ENCODE measurements around the gene CNN3. TPM values are rescaled to one million over a fixed set of nuclear protein-coding genes. Genes with fewer than 3 reads are reported as not detected.
A peak's percentile ranks its signal among the peaks of the same experiment; 100 is the strongest.

CNN3 gene
- polyA plus RNA-seq: 1 to 10 TPM in 2 of 3 donors, under 1 TPM in 1; 0.83 to 8.0 (median 2.0) TPM

DNA sequence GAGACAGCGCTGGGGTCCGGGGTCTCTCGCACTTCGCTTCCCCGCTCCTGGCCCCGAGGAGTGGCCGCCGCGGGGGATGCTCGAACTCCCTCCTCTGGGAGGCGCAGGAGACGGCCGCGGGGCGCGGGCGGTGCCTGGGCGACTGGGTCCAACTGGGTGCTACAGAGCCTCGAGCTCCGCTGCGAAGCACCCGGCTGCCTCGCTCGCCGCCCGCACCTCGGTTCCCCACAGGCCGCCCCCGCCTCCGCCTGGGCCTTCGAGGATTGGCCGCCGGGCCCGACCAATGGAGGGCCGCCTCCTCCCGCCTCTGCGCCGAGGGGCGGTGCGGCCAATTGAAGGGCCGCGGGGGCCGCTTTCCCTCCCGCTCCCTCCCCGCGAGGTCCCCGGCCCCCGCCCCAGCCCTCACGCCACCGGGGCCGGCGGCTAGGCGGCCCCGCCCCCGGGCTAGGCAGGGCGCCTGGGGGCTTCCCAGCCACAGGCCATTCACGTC, at the start of gene CNN3:
Gene CNN3 (minus strand): TSS at position 196 of the 490 bp plus-strand sequence. CDS start 216 bp downstream, outside the sequence.
- Mint-ChIP-seq H3K36me3 (peaks cover 0 to 3% (median 0%) of the 10 kb centered on the region in 3 donors), H3K27me3 (ENCODE audit: low read depth in 3 of 3) (peaks cover 16 to 27% (median 17%) of the 10 kb centered on the region in 3 donors), H3K9me3 (no peaks in the 10 kb centered on the region), H3K27ac (peak within 1 kb of the TSS in 3 of 6 donors; percentile 24 to 83 (median 58)), H3K4me3 (peak within 1 kb of the TSS; percentile 83 to 90 (median 83)), H3K4me1 (peaks cover 22 to 25% of the 10 kb centered on the region in 2 donors)
- peak; percentile 63 to 75 (median 69) for DNase-seq

DNA sequence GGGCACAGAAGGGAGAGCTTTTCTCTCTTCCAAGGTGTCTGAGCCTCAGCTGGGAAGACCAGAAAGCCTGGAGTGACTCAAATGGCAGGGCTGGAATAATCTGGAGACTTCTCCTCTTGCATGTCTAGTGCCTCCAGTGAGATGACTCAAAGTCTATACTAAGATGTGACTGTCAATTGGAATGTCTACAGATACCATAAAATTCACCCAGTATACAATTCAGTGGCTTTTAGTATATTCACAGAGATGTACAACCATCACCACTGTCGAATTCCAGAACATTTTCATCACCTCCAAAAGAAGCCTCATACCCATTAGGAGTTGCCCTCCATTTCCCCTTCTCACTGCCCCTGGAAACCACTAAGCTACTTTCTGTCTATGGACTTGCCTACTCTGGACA, 47.9 kb upstream of the CNN3 start:
- Mint-ChIP-seq H3K4me1 (no peaks in the 10 kb centered on the region), H3K27me3 (ENCODE audit: low read depth in 3 of 3) (peaks cover 0 to 3% (median 2%) of the 10 kb centered on the region in 3 donors), H3K9me3 (no peaks in the 10 kb centered on the region), H3K36me3 (no peaks in the 10 kb centered on the region), H3K4me3 (no peak overlapping the region), H3K27ac (no peak overlapping the region)
- no peak for DNase-seq

DNA sequence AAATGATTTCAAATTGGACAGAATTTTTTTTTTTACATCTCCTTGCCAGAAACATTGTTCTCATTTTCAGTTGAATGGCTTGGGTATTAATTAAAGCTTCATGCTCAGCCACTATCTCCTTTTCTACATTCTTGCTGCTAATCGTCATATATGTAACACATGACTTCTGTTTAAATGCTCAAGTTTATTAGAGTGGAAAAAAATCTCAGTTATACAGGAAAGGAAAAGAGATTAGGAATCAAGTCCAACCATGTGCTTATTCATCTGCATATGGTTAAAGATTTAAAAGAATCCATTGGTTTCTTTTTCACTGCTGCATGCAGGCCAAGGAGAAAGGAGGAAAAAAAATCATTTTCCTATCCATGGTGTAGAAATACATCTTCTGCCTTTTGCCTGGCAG, 47.3 kb upstream of the CNN3 start:
- H3K36me3 Mint-ChIP-seq: no peaks in the 10 kb centered on the region
- H3K27me3 Mint-ChIP-seq (ENCODE audit: low read depth in 3 of 3): peaks cover 0 to 3% (median 2%) of the 10 kb centered on the region in 3 donors
- H3K4me1 Mint-ChIP-seq: no peaks in the 10 kb centered on the region
- no peak overlapping the region for H3K27ac Mint-ChIP-seq
- no peaks in the 10 kb centered on the region for H3K9me3 Mint-ChIP-seq
- DNase-seq: no peak
- H3K4me3 Mint-ChIP-seq: no peak overlapping the region

DNA sequence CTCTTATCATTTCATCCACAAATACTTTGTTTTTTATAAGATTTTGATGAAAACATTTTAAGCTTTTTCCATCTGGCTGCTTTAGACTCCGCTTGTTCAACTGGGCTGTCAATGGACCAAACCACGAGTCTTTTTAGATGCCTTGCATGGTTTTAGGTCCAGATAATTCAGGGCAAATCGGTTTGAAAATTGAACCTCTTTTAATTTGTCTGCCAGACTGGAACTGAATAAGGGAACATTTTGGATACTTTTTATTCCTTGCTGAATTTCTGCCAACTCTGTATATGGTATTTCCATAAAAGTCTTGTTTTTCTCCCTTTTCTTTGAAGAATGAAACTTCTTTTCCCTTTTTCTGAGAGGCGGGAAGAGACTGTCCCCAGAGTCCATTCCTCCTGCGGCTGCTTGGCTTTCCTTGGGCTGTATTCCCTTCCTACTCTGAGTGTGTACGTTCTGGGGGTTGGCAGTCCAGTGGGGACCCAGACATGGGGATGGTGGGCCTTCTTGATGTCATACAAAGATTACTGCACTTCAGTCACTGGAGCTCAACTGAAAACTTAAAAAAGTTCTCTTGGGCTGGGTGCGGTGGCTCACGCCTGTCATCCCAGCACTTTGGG, 46.5 kb upstream of the CNN3 start:
- no peaks in the 10 kb centered on the region for H3K4me1 Mint-ChIP-seq
- no peak for DNase-seq
- no peak overlapping the region for H3K4me3 Mint-ChIP-seq
- no peak overlapping the region for H3K27ac Mint-ChIP-seq
- H3K9me3 Mint-ChIP-seq: no peaks in the 10 kb centered on the region
- H3K36me3 Mint-ChIP-seq: no peaks in the 10 kb centered on the region
- H3K27me3 Mint-ChIP-seq (ENCODE audit: low read depth in 3 of 3): peaks cover 0 to 3% (median 2%) of the 10 kb centered on the region in 3 donors

DNA sequence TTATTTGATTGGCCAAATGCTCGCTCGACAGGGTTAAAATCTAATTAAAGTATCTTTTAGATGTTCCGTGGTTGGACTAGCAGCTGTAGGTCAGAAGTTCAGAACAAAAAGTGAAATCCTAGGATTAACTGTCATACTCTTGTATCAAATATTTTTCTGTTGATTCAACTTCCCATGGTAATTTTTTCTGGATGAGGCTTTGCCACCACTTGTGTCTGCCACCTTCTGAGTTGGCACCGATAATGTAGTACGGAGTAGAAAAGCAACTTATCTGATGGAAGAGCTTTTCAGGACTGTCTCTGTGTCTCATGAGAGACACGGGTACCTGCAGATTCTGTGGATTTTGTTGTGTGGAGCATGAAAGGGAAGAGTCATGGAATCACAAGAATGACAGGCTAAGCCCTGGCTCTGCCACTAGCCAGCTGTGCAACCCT, 44.6 kb upstream of the CNN3 start:
- Mint-ChIP-seq H3K4me3 (no peak overlapping the region), H3K36me3 (no peaks in the 10 kb centered on the region), H3K27ac (no peak overlapping the region), H3K27me3 (ENCODE audit: low read depth in 3 of 3) (peaks cover 2 to 3% (median 2%) of the 10 kb centered on the region in 3 donors), H3K9me3 (no peaks in the 10 kb centered on the region), H3K4me1 (no peaks in the 10 kb centered on the region)
- no peak for DNase-seq

DNA sequence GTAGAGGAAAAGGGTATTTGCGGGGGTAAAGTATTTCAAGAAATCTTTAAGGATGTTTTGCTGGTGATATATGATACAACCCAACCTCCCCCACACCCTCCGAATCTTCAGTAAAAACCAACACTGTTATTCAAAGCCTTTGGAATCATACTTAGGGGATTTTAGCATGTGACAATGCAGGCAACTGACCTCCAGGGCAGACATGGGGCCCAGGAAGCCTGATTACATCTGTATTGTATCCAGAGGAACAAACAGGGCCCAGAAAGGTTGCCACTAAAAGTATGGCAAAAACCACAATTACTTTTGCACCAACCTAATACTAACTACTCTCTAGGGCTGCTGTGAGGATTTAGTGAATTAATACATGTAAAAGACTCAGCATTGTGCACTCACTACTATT, 43.9 kb upstream of the CNN3 start:
- Mint-ChIP-seq H3K4me1 (no peaks in the 10 kb centered on the region), H3K27me3 (ENCODE audit: low read depth in 3 of 3) (peaks cover 2 to 3% (median 2%) of the 10 kb centered on the region in 3 donors), H3K27ac (no peak overlapping the region), H3K36me3 (no peaks in the 10 kb centered on the region), H3K4me3 (no peak overlapping the region), H3K9me3 (no peaks in the 10 kb centered on the region)
- no peak for DNase-seq

DNA sequence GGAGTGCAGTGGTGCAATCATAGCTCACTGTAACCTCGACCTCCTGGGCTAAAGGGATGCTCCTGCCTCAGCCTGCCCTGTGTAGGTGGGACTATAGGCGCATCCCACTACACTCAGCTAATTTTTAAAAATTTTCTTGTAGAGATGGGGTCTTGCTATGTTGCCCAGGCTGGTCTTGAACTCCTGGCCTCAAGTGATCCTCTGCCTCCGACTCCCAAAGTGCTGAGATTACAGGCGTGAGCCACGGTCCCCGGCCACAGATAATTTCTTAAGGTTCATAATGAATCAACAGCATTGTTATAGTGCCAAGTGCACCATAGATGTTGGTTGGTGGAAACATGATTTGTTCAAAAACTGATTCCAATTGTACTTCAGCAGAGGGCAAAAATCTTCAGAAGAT, 42.2 kb upstream of the CNN3 start:
- no peak for DNase-seq
- no peaks in the 10 kb centered on the region for H3K9me3 Mint-ChIP-seq
- no peaks in the 10 kb centered on the region for H3K4me1 Mint-ChIP-seq
- peaks cover 2 to 3% (median 3%) of the 10 kb centered on the region in 3 donors for H3K27me3 Mint-ChIP-seq (ENCODE audit: low read depth in 3 of 3)
- no peak overlapping the region for H3K4me3 Mint-ChIP-seq
- H3K27ac Mint-ChIP-seq: no peak overlapping the region
- no peaks in the 10 kb centered on the region for H3K36me3 Mint-ChIP-seq

DNA sequence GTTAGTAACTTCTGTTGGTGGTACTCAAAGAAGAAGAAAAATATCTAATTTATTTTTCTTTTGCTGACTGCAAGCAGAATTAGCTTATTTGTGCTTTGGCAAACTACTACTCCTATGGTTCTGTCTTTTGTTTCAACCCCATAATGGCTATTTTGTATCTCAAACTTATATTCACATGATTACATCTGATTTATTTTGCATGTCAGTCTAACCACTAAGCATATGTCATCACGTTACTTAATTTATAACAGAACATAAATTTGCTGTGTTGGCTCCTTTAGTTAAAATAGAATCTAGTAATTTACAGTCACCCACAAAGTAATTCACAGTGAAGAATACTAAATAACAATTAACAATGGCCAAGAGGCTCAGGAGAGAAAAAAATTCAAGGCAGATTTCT, 39.1 kb upstream of the CNN3 start:
- Mint-ChIP-seq H3K27me3 (ENCODE audit: low read depth in 3 of 3) (peaks cover 0 to 2% (median 2%) of the 10 kb centered on the region in 3 donors), H3K4me3 (no peak overlapping the region), H3K36me3 (no peaks in the 10 kb centered on the region), H3K27ac (no peak overlapping the region), H3K9me3 (no peaks in the 10 kb centered on the region), H3K4me1 (peaks cover 12 to 19% of the 10 kb centered on the region in 2 donors)
- DNase-seq: no peak

DNA sequence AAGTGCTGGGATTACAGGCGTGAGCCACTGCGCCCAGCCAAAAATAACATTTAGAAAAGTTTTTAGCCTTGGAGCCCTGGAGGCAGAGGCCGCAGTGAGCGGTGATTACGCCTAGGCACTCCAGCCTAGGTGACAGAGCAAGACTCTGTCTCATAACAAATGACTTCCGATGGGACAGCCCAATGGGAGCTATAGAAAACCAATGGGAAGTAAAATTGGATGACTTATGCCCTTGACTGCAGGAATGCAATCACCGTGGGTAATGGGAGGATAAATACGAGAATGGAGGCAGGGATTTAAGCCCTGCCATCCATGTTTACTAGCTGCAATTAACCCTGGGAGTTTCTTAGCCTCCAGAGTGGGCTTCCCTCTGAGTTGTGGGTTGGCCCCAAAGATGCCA, 37.0 kb upstream of the CNN3 start:
- no peak for DNase-seq
- peaks cover 12 to 19% of the 10 kb centered on the region in 2 donors for H3K4me1 Mint-ChIP-seq
- peak overlapping the region in 2 of 5 donors; percentile 33 to 41 for H3K4me3 Mint-ChIP-seq
- peak overlapping the region in 1 of 6 donors; percentile 40 for H3K27ac Mint-ChIP-seq
- H3K36me3 Mint-ChIP-seq: no peaks in the 10 kb centered on the region
- H3K27me3 Mint-ChIP-seq (ENCODE audit: low read depth in 3 of 3): peaks cover 0 to 4% (median 2%) of the 10 kb centered on the region in 3 donors
- no peaks in the 10 kb centered on the region for H3K9me3 Mint-ChIP-seq

DNA sequence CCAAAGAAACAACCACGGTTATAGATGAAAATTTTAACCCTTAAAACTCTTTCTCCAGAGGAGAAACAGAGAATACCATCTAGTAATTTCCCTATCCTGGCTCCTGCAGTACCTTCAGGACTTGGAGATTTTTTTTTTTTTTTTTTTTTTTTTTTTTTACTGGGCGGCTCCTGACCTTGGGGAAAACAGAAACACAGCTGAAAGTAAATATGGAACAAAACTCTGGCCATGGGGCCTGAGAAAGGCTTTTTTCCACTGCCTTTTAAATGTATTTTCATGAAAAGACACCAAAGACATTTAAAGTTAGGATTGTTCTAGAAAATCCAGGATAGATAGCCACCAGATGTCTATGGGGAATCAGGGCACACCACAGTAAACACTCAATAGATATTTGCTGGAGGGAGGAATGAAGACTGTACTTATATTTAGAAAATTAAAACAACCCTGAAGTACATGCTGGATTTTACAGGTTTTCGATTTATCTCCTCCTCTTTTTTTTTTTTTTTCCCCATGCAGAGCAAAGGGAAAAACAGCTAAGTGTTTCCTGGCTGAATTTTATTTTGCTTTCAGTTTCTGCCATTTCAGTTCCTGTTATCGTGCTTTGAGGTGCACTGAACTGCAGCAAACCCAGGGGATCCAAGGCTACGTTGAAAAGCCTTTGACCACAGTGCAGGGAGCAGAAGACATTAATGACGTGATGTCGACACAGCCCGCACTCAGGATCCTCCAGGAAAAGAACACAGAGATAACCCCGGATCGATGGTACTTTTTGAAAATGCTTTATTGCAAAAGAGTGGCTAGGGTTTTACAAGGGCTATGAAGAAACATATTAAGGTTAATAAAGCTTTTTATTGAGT, 35.7 kb upstream of the CNN3 start:
- Mint-ChIP-seq H3K27ac (peak overlapping the region; percentile 72 to 99 (median 96)), H3K36me3 (no peaks in the 10 kb centered on the region), H3K4me3 (peak overlapping the region; percentile 90 to 99 (median 96)), H3K9me3 (no peaks in the 10 kb centered on the region), H3K4me1 (peaks cover 12 to 19% of the 10 kb centered on the region in 2 donors), H3K27me3 (ENCODE audit: low read depth in 3 of 3) (peaks cover 0 to 4% (median 2%) of the 10 kb centered on the region in 3 donors)
- DNase-seq: peak; percentile 20 to 42 (median 38)

DNA sequence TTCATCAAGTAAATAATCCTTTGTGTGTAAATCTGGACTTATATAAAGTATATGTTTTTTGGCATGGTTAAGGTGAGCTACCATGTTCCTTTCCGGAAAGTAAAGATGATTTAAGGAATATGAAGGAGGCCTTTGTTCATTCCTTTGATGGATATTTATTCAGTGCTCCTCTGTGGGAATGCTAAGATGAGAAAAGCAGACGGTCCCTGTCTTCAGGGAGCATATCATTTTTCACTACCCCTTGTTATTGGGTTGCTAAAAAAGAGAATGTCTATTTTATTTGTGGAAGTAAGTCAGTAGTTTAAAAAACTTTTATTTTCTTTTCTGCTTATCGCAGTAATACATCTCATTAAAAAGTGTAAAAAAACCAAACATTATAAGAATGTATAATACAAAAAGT, 35.1 kb upstream of the CNN3 start:
- H3K27ac Mint-ChIP-seq: peak overlapping the region; percentile 18 to 99 (median 68)
- no peaks in the 10 kb centered on the region for H3K36me3 Mint-ChIP-seq
- peak overlapping the region; percentile 81 to 99 (median 93) for H3K4me3 Mint-ChIP-seq
- peaks cover 12 to 19% of the 10 kb centered on the region in 2 donors for H3K4me1 Mint-ChIP-seq
- H3K9me3 Mint-ChIP-seq: no peaks in the 10 kb centered on the region
- no peak for DNase-seq
- H3K27me3 Mint-ChIP-seq (ENCODE audit: low read depth in 3 of 3): peaks cover 0 to 2% (median 1%) of the 10 kb centered on the region in 3 donors

DNA sequence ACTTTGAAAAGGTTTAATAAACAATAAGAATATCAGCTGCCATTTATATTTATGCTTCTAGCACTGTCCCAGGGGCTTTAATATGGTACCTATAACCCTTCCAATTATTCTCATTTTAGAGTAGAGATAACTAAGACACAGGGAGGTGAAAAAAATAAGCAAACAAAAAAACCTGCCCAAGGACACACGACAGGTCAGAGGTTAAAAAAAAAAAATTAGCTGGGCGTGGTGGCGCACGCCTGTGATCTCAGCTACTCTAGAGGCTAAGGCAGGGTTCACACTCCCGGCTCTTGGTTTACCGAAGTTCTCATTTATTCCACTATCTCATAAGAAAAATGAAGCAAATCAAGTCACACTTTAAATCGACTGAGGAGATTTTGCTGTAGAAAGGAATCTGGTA, 34.7 kb upstream of the CNN3 start:
- H3K4me3 Mint-ChIP-seq: peak overlapping the region in 4 of 5 donors; percentile 36 to 96 (median 87)
- H3K9me3 Mint-ChIP-seq: no peaks in the 10 kb centered on the region
- DNase-seq: no peak
- peak overlapping the region in 4 of 6 donors; percentile 30 to 66 (median 48) for H3K27ac Mint-ChIP-seq
- H3K27me3 Mint-ChIP-seq (ENCODE audit: low read depth in 3 of 3): peaks cover 0 to 2% (median 1%) of the 10 kb centered on the region in 3 donors
- no peaks in the 10 kb centered on the region for H3K36me3 Mint-ChIP-seq
- H3K4me1 Mint-ChIP-seq: peaks cover 12 to 19% of the 10 kb centered on the region in 2 donors

DNA sequence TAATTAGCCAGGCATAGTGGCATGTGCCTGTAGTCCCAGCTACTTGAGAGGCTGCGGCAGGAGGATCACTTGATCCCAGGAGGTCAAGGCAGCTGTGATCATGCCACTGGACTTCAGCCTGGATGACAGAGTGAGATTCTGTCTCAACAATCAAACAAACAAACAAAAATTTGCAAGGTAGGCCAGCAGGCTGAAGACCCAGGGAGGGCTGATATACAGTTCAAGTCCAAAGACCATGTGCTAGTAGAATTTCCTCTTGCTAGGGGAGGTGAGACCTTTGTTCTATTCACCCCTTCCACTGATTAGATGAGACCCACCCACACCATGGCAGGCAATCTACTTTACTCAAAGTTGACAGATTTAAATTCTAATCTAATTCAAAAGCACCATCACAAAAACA, 31.2 kb upstream of the CNN3 start:
- Mint-ChIP-seq H3K36me3 (no peaks in the 10 kb centered on the region), H3K4me1 (peaks cover 11 to 16% of the 10 kb centered on the region in 2 donors), H3K4me3 (no peak overlapping the region), H3K9me3 (no peaks in the 10 kb centered on the region), H3K27ac (peak overlapping the region in 2 of 6 donors; percentile 7 to 15), H3K27me3 (ENCODE audit: low read depth in 3 of 3) (peaks cover 0 to 1% (median 0%) of the 10 kb centered on the region in 3 donors)
- DNase-seq: no peak

Data from immature natural killer cell (primary cell).